ENCODE results near the gene SHH.

SHH gene

GRCh38 chr7:155759740-155760430, 52.4 kb downstream of the SHH start:
- TF ChIP-seq EZH2 (IDR thresholded peaks at IDR 0.05), result no peak
- TF ChIP-seq POLR2AphosphoS5 (IDR thresholded peaks at IDR 0.05; ENCODE audit: borderline replicate concordance, low read depth, low read length), result no peak
- no peak for TF ChIP-seq FOXP2 (optimal IDR thresholded peaks at IDR 0.05; ENCODE audit: control extremely low read depth, extremely low read length, insufficient read depth)
- H3K9me3 ChIP-seq (ENCODE audit: low read depth, low read length), result no peaks in the 10 kb centered on the region
- H3K27ac ChIP-seq, result no peak overlapping the region
- no peak for DNase-seq (ENCODE audit: low read depth, low spot score)
- peaks cover 58% of the 10 kb centered on the region for H3K36me3 ChIP-seq (ENCODE audit: insufficient read depth, low read length)
- H3K4me3 ChIP-seq, result no peak overlapping the region
- H3K9ac ChIP-seq (ENCODE audit: insufficient read length), result no peak overlapping the region

- peaks cover 46% of the 10 kb centered on the region for H3K36me3 ChIP-seq (ENCODE audit: insufficient read depth, low read length)
- H3K4me3 ChIP-seq, result no peak overlapping the region
- H3K9ac ChIP-seq (ENCODE audit: insufficient read length), result no peak overlapping the region
- no peak for DNase-seq (ENCODE audit: low read depth, low spot score)
- TF ChIP-seq FOXP2 (optimal IDR thresholded peaks at IDR 0.05; ENCODE audit: control extremely low read depth, extremely low read length, insufficient read depth), result no peak
- no peak for TF ChIP-seq POLR2AphosphoS5 (IDR thresholded peaks at IDR 0.05; ENCODE audit: borderline replicate concordance, low read depth, low read length)
- no peak for TF ChIP-seq EZH2 (IDR thresholded peaks at IDR 0.05)
- no peak overlapping the region for H3K27ac ChIP-seq
- no peaks in the 10 kb centered on the region for H3K9me3 ChIP-seq (ENCODE audit: low read depth, low read length)
Measured at GRCh38 chr7:155758348-155758747, 53.9 kb downstream of the SHH start.

- TF ChIP-seq FOXP2 (optimal IDR thresholded peaks at IDR 0.05; ENCODE audit: control extremely low read depth, extremely low read length, insufficient read depth) (no peak), EZH2 (IDR thresholded peaks at IDR 0.05) (no peak), POLR2AphosphoS5 (IDR thresholded peaks at IDR 0.05; ENCODE audit: borderline replicate concordance, low read depth, low read length) (no peak)
- Histone ChIP-seq H3K4me3 (no peak overlapping the region), H3K9ac (ENCODE audit: insufficient read length) (no peak overlapping the region), H3K36me3 (ENCODE audit: insufficient read depth, low read length) (peaks cover 50% of the 10 kb centered on the region), H3K9me3 (ENCODE audit: low read depth, low read length) (no peaks in the 10 kb centered on the region), H3K27ac (no peak overlapping the region)
- no peak for DNase-seq (ENCODE audit: low read depth, low spot score)
Measured at GRCh38 chr7:155756322-155756721, 55.9 kb downstream of the SHH start.

GRCh38 chr7:155755026-155755425, 57.2 kb downstream of the SHH start:
- no peak for DNase-seq (ENCODE audit: low read depth, low spot score)
- no peak overlapping the region for H3K27ac ChIP-seq
- peaks cover 45% of the 10 kb centered on the region for H3K36me3 ChIP-seq (ENCODE audit: insufficient read depth, low read length)

GRCh38 chr7:155754165-155754564, 58.1 kb downstream of the SHH start:
- no peak for DNase-seq (ENCODE audit: low read depth, low spot score)
- Histone ChIP-seq H3K9me3 (ENCODE audit: low read depth, low read length) (no peaks in the 10 kb centered on the region), H3K9ac (ENCODE audit: insufficient read length) (no peak overlapping the region), H3K36me3 (ENCODE audit: insufficient read depth, low read length) (peaks cover 44% of the 10 kb centered on the region), H3K4me3 (no peak overlapping the region), H3K27ac (no peak overlapping the region)
- TF ChIP-seq EZH2 (IDR thresholded peaks at IDR 0.05), result no peak
- TF ChIP-seq POLR2AphosphoS5 (IDR thresholded peaks at IDR 0.05; ENCODE audit: borderline replicate concordance, low read depth, low read length), result no peak
- no peak for TF ChIP-seq FOXP2 (optimal IDR thresholded peaks at IDR 0.05; ENCODE audit: control extremely low read depth, extremely low read length, insufficient read depth)

More at GRCh38 chr7:155755026-155755425, 57.2 kb downstream of the SHH start:
- TF ChIP-seq EZH2 (IDR thresholded peaks at IDR 0.05) (no peak), FOXP2 (optimal IDR thresholded peaks at IDR 0.05; ENCODE audit: control extremely low read depth, extremely low read length, insufficient read depth) (no peak), POLR2AphosphoS5 (IDR thresholded peaks at IDR 0.05; ENCODE audit: borderline replicate concordance, low read depth, low read length) (no peak)
- Histone ChIP-seq H3K9me3 (ENCODE audit: low read depth, low read length) (no peaks in the 10 kb centered on the region), H3K9ac (ENCODE audit: insufficient read length) (no peak overlapping the region), H3K4me3 (no peak overlapping the region)

DNA sequence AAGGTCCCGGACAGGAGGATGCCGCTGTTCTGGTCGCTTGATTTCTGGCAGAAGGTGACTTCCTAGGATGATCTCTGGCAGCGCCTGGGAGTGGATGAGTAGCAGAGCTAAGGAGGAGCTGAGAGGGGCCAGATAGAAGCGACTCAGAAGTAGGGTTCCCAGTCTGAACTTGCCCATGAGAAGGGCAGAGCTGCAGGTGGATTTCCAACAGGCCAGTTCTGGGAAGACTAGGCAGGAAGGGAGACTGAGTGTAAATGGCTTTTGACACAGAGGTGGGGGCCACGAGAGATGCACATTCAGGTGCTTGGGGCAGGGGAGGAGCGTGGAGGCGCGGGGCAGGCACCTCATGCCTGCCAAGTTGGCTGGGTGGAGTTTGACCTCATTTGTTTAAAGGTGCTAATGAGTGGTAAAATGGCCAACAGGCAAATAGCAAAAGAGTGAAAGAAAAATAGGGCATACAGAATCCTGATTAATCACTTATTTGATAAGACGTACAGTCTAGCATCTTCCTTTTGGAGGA, 58.8 kb downstream of the SHH start:
- Histone ChIP-seq H3K36me3 (ENCODE audit: insufficient read depth, low read length) (peaks cover 39% of the 10 kb centered on the region), H3K4me3 (no peak overlapping the region), H3K9me3 (ENCODE audit: low read depth, low read length) (no peaks in the 10 kb centered on the region), H3K9ac (ENCODE audit: insufficient read length) (no peak overlapping the region), H3K27ac (no peak overlapping the region)
- TF ChIP-seq FOXP2 (optimal IDR thresholded peaks at IDR 0.05; ENCODE audit: control extremely low read depth, extremely low read length, insufficient read depth), result no peak
- no peak for TF ChIP-seq EZH2 (IDR thresholded peaks at IDR 0.05)
- TF ChIP-seq POLR2AphosphoS5 (IDR thresholded peaks at IDR 0.05; ENCODE audit: borderline replicate concordance, low read depth, low read length), result no peak
- no peak for DNase-seq (ENCODE audit: low read depth, low spot score)

GRCh38 chr7:155752756-155753445, 59.4 kb downstream of the SHH start:
- Histone ChIP-seq H3K36me3 (ENCODE audit: insufficient read depth, low read length) (peaks cover 43% of the 10 kb centered on the region), H3K4me3 (no peak overlapping the region), H3K9me3 (ENCODE audit: low read depth, low read length) (no peaks in the 10 kb centered on the region), H3K27ac (no peak overlapping the region), H3K9ac (ENCODE audit: insufficient read length) (no peak overlapping the region)
- no peak for DNase-seq (ENCODE audit: low read depth, low spot score)
- no peak for TF ChIP-seq POLR2AphosphoS5 (IDR thresholded peaks at IDR 0.05; ENCODE audit: borderline replicate concordance, low read depth, low read length)
- TF ChIP-seq FOXP2 (optimal IDR thresholded peaks at IDR 0.05; ENCODE audit: control extremely low read depth, extremely low read length, insufficient read depth), result no peak
- no peak for TF ChIP-seq EZH2 (IDR thresholded peaks at IDR 0.05)

DNA sequence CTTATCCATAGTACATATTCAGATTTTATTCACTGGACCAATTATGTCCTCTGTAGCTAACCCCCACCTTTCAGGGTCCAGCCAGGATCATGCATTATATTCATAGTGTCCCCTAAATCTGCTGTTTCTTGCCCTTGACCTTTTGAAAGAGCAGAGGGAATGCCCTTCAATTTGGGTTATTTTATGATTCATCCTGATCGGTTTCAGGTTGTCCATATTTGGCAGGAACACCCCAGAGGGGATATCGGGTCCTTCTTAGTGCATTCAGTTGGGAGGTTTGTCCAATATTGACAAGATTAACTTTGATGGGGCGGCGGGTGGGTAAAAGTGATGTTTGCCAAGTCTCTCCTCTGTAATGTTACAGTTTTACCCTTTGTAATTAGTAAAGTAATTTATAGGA, 60.9 kb downstream of the SHH start:
- Histone ChIP-seq H3K9ac (ENCODE audit: insufficient read length) (no peak overlapping the region), H3K4me3 (no peak overlapping the region), H3K27ac (no peak overlapping the region), H3K9me3 (ENCODE audit: low read depth, low read length) (no peaks in the 10 kb centered on the region), H3K36me3 (ENCODE audit: insufficient read depth, low read length) (peaks cover 43% of the 10 kb centered on the region)
- TF ChIP-seq POLR2AphosphoS5 (IDR thresholded peaks at IDR 0.05; ENCODE audit: borderline replicate concordance, low read depth, low read length), result no peak
- no peak for TF ChIP-seq EZH2 (IDR thresholded peaks at IDR 0.05)
- DNase-seq (ENCODE audit: low read depth, low spot score), result no peak
